Transverse colon (tissue), 4 donors: ENCODE measurements around the gene TTC12. TPM values are rescaled to one million over a fixed set of nuclear protein-coding genes. Genes with fewer than 3 reads are reported as not detected.

Experiments used
- DNase-seq: peaks from one replicate; pipeline ENCODE4 v3.0.0-alpha.2; 2019
- H3K27ac ChIP-seq, 4 donors: fragments of 200-600 bp; sonication (generic); 2 replicates each; pipeline ENCODE4 v1.5.1; 2016 to 2018; ENCODE audit warnings: inconsistent platforms in 4 of 4
- H3K27me3 ChIP-seq: fragments of 200-600 bp; sonication (generic); 2 replicates; pipeline ENCODE4 v1.5.1; 2017; ENCODE audit warnings: inconsistent platforms
- H3K36me3 ChIP-seq, 4 donors: fragments of 200-600 bp; sonication (generic); 2 replicates each; pipeline ENCODE4 v1.5.1; 2017 to 2019; ENCODE audit warnings: inconsistent platforms in 4 of 4
- H3K4me1 ChIP-seq, 4 donors: fragments of 200-600 bp; sonication (generic); 2 replicates each; pipeline ENCODE4 v1.5.1; 2017 to 2020; ENCODE audit warnings: inconsistent platforms in 4 of 4
- H3K4me3 ChIP-seq, 4 donors: fragments of 200-600 bp; sonication (generic); 1 replicate in 1 of 4; 2 replicates in 3 of 4; pipeline versions ENCODE4 v1.5.1 to v1.6.1; 2017 to 2019; ENCODE audit warnings: inconsistent platforms in 4 of 4
- H3K9me3 ChIP-seq, 2 donors: fragments of 200-600 bp; sonication (generic); 2 replicates each; pipeline ENCODE4 v1.5.1; 2017 to 2019; ENCODE audit warnings: inconsistent platforms in 2 of 2
- CTCF ChIP-seq, 5 experiments: fragments of 200-600 bp in 3 of 5; fragments of 450-650 bp in 2 of 5; sonication (generic) in 3 of 5; IDR thresholded peaks; 1 replicate in 2 of 5; 2 replicates in 3 of 5; pipeline ENCODE4 v1.5.1; 2016 to 2017; ENCODE audit warnings: antibody characterized with exemption in 5 of 5, inconsistent platforms in 3 of 5, mild to moderate bottlenecking in 2 of 5, moderate library complexity in 1 of 5
- EP300 ChIP-seq: sonication (generic); formaldehyde crosslinking; IDR thresholded peaks from one replicate; pipeline ENCODE4 v1.6.1; 2017; ENCODE audit warnings: antibody characterized with exemption, low read depth
- POLR2A ChIP-seq: fragments of 450-650 bp; IDR thresholded peaks from one replicate; pipeline ENCODE4 v1.6.1; 2016; ENCODE audit warnings: antibody characterized with exemption, mild to moderate bottlenecking, moderate library complexity
- POLR2AphosphoS5 ChIP-seq, 3 donors: sonication (generic); formaldehyde crosslinking; IDR thresholded peaks; one replicate each; pipeline ENCODE4 v1.6.1; 2016; ENCODE audit warnings: antibody characterized with exemption in 3 of 3
- WGBS, 2 donors: methylation state at CpG; one replicate each; pipeline ENCODE4 v1.1.5; 2018; ENCODE audit warnings: low coverage in 1 of 2; 5-methylcytosine and 5-hydroxymethylcytosine counted together
- in situ Hi-C, 4 donors: fragments of 200-750 bp; cut with MboI; loops; one replicate each; pipeline versions ENCODE4 v1.15.0 to v1.15.1; 2017; ENCODE audit warnings: low sequenced_read_pairs in 3 of 4, low pct_ligation_motif_present in 1 of 4, low pct_unique_long_range_greater_than_20kb in 1 of 4
- intact Hi-C: fragments of 100-400 bp; cut with DNase I; formaldehyde crosslinking; loops from one replicate; pipeline ENCODE4 v1.15.1; 2023; ENCODE audit warnings: low total_unique reads
- total RNA-seq, 4 donors: library from RNA; depleted of rRNA; stranded (reverse); fragments of >200 nt; gene quantifications; one replicate each; pipeline ENCODE4 v1.1.0, GENCODE V29; 2016

Gene TTC12
- total RNA-seq, 4 donors from 2014 or later = 10.3 to 24.1 (median 16.0) TPM

DNA sequence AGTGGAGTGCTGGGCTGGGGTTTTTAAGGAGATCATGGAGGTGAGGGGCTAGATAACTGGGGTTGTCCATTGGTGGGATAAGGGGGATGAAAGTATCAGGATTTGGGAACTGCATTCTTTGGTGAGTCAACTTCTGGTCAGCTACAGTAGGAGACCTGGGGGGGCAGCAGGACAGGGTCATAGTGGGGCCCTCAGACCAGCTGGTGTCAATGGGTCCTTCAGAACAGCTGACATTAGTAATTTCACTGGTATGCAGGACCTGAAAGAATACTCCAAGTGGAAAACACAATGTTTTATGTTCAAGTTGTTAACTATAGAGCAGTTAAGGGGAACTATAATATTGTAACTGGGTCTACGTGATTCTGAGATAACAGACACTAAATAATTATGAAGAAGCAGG lies 2.8 kb upstream of the TTC12 start:
- intact Hi-C loops = no loop called here
- no peak for DNase-seq
- 89 to 100% methylated on average over 1 of the region's 1 CpG for WGBS, 2 donors

GRCh38 chr11:113313601-113314000 lies 782 bp upstream of the TTC12 start:
- Histone ChIP-seq H3K36me3 (peaks cover 0 to 4% (median 0%) of the 10 kb centered on the region in 4 donors), H3K4me3 (no peak overlapping the region), H3K4me1 (peaks cover 0 to 16% (median 6%) of the 10 kb centered on the region in 4 donors), H3K27ac (peak overlapping the region; percentile 86 to 94 (median 92)), H3K9me3 (no peaks in the 10 kb centered on the region), H3K27me3 (no peaks in the 10 kb centered on the region)
- in situ Hi-C loops = loop anchor here in 3 of 4 donors (5.0 to 25.0 kb wide), 4 partner anchors 219 to 424 kb away; no protein-coding TSS in a partner anchor
- intact Hi-C loops = no loop called here
- WGBS, 2 donors = 57 to 81% methylated on average over 1 to 3 of the region's 3 CpGs
- no peak for DNase-seq
- TF ChIP-seq POLR2A (no peak), POLR2AphosphoS5 (IDR thresholded peaks at IDR 0.05) (no peak), EP300 (no peak), CTCF (IDR thresholded peaks at IDR 0.05) (no peak)

More for the DNA sequence above, 2.8 kb upstream of the TTC12 start:
- no peak overlapping the region for H3K4me3 ChIP-seq
- no peaks in the 10 kb centered on the region for H3K36me3 ChIP-seq
- no peak overlapping the region for H3K27ac ChIP-seq
- TF ChIP-seq POLR2AphosphoS5 (IDR thresholded peaks at IDR 0.05) (no peak), EP300 (no peak), CTCF (IDR thresholded peaks at IDR 0.05) (no peak), POLR2A (no peak)
- no peaks in the 10 kb centered on the region for H3K27me3 ChIP-seq
- in situ Hi-C loops = loop anchor here in 3 of 4 donors (5.0 to 25.0 kb wide), 4 partner anchors 221 to 426 kb away; no protein-coding TSS in a partner anchor
- H3K4me1 ChIP-seq = peaks cover 0 to 16% (median 6%) of the 10 kb centered on the region in 4 donors
- H3K9me3 ChIP-seq = no peaks in the 10 kb centered on the region

GRCh38 chr11:113314065-113314388 lies 356 bp upstream of the TTC12 start:
- no peaks in the 10 kb centered on the region for H3K27me3 ChIP-seq
- H3K27ac ChIP-seq = peak overlapping the region; percentile 86 to 94 (median 92)
- peak overlapping the region in 3 of 4 donors; percentile 69 to 82 (median 70) for H3K4me3 ChIP-seq
- 6 to 9% methylated on average over 4 to 9 of the region's 9 CpGs for WGBS, 2 donors
- in situ Hi-C loops = loop anchor here in 3 of 4 donors (5.0 to 25.0 kb wide), 4 partner anchors 218 to 423 kb away; no protein-coding TSS in a partner anchor
- TF ChIP-seq POLR2A = no peak
- no peak for TF ChIP-seq POLR2AphosphoS5 (IDR thresholded peaks at IDR 0.05)
- TF ChIP-seq EP300 = no peak
- TF ChIP-seq CTCF (IDR thresholded peaks at IDR 0.05) = no peak
- H3K36me3 ChIP-seq = peaks cover 0 to 4% (median 0%) of the 10 kb centered on the region in 4 donors
- peaks cover 0 to 16% (median 6%) of the 10 kb centered on the region in 4 donors for H3K4me1 ChIP-seq
- intact Hi-C loops = no loop called here
- H3K9me3 ChIP-seq = no peaks in the 10 kb centered on the region
- no peak for DNase-seq

DNA sequence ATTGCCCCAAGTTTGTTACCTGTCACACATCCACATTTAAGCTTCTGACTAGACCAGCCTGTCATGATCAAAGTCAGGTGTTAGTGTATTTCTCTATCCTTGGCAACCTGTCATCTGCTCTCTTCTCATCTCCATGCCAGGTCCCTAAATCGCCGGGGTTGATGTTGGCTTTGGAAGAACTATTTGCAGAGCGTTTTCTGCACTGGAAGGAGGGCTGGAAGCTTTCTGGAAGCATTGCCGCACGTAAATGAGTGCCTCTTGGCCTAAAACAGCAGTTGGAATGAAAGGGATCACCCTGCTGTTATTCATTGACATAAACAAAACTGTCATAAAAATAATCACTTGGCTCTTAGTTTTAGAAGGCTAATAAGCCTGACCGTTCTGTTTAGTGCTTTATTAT lies 1.4 kb downstream of the TTC12 start:
- 51 to 71% methylated on average over 3 to 6 of the region's 6 CpGs for WGBS, 2 donors
- Histone ChIP-seq H3K36me3 (peaks cover 0 to 4% (median 0%) of the 10 kb centered on the region in 4 donors), H3K27me3 (no peaks in the 10 kb centered on the region), H3K27ac (peak overlapping the region; percentile 86 to 94 (median 92)), H3K9me3 (no peaks in the 10 kb centered on the region), H3K4me1 (peaks cover 0 to 16% (median 6%) of the 10 kb centered on the region in 4 donors), H3K4me3 (no peak overlapping the region)
- TF ChIP-seq CTCF (IDR thresholded peaks at IDR 0.05) (no peak), POLR2AphosphoS5 (IDR thresholded peaks at IDR 0.05) (no peak), EP300 (no peak), POLR2A (no peak)
- in situ Hi-C loops = loop anchor here in 2 of 4 donors (10.0 to 25.0 kb wide), 3 partner anchors 219 to 421 kb away; no protein-coding TSS in a partner anchor
- intact Hi-C loops = no loop called here
- no peak for DNase-seq
